ENCODE results near the gene DOCK9. TPM values are rescaled to one million over a fixed set of nuclear protein-coding genes. Genes with fewer than 3 reads are reported as not detected.

DOCK9 gene
- total and polyA plus RNA-seq, 9 of the 15 experiments (the other 6 are each of a cell fraction or from before 2014, with no cell fraction given) = 3.5 to 25.3 (median 16.7) TPM

GRCh38 chr13:98796798-98797197, 181.1 kb downstream of the DOCK9 start (continued):
- no peak for TF ChIP-seq HMGXB4 (CRISPR knock-in tag; IDR thresholded peaks at IDR 0.05)
- TF ChIP-seq NCOA6 (IDR thresholded peaks at IDR 0.05) = no peak
- TF ChIP-seq MTA2 (IDR thresholded peaks at IDR 0.05; ENCODE audit: low read depth) = peak; percentile 38; the same call in 1 of the 2 replicates
- TF ChIP-seq CREB3L1 (IDR thresholded peaks at IDR 0.05; ENCODE audit: borderline replicate concordance, low read depth) = no peak
- 0 out of 4 replicates have a peak, but pooled peaks of 1 of the 2 experiments have one; percentile 20 for TF ChIP-seq RCOR1 (IDR thresholded peaks at IDR 0.05; ENCODE audit: borderline replicate concordance in 1 of 2, low read depth in 2 of 2, low read length in 2 of 2)
- no peak for TF ChIP-seq MCM2 (IDR thresholded peaks at IDR 0.05; ENCODE audit: low read depth)
- no peak for TF ChIP-seq CBX1 (IDR thresholded peaks at IDR 0.05; ENCODE audit: low read depth)
- no peak for TF ChIP-seq FOXK2 (conservative IDR thresholded peaks at IDR 0.05 in 1 of 2, IDR thresholded peaks at IDR 0.05 in 1 of 2; ENCODE audit: low read depth in 2 of 2)
- no peak for TF ChIP-seq RNF219 (CRISPR knock-in tag; IDR thresholded peaks at IDR 0.05)
- no peak for TF ChIP-seq ZNF395 (CRISPR knock-in tag; IDR thresholded peaks at IDR 0.05)
- TF ChIP-seq ZNF561 (CRISPR knock-in tag; conservative IDR thresholded peaks at IDR 0.05) = no peak
- TF ChIP-seq E2F4 (CRISPR knock-in tag; IDR thresholded peaks at IDR 0.05; ENCODE audit: low read depth) = no peak
- no peak for TF ChIP-seq RBM15 (IDR thresholded peaks at IDR 0.05; ENCODE audit: insufficient read depth, low read length)
- TF ChIP-seq EP400 (IDR thresholded peaks at IDR 0.05) = peak; percentile 44; the same call in 1 of the 2 replicates
- TF ChIP-seq CBX2 (IDR thresholded peaks at IDR 0.05; ENCODE audit: insufficient read depth, low read length, poor library complexity, severe bottlenecking) = no peak
- TF ChIP-seq MLX (CRISPR knock-in tag; conservative IDR thresholded peaks at IDR 0.05) = no peak
- TF ChIP-seq TEAD1 (CRISPR knock-in tag; IDR thresholded peaks at IDR 0.05) = no peak
- 0 out of 2 replicates have a peak, but pooled peaks have one; percentile 49 for TF ChIP-seq SMAD4 (CRISPR knock-in tag; conservative IDR thresholded peaks at IDR 0.05)
- no peak for TF ChIP-seq CHD4 (IDR thresholded peaks at IDR 0.05; ENCODE audit: insufficient read depth, insufficient replicate concordance, low read depth, low read length, poor library complexity, severe bottlenecking)

All from K562 (cell line).